CD14-positive monocyte (primary cell): ENCODE measurements around the gene UBIAD1. TPM values are rescaled to one million over a fixed set of nuclear protein-coding genes. Genes with fewer than 3 reads are reported as not detected.

ENCODE experiments used
- DNase-seq, 3 donors: peaks; one replicate each; pipeline ENCODE4 v3.0.0-alpha.2; 2011 to 2022
- H2AFZ ChIP-seq: 2 replicates; pipeline ENCODE4 v1.6.0; 2012; ENCODE audit warnings: mild to moderate bottlenecking, low read depth, low read length, inconsistent platforms; ENCODE audit not compliant: insufficient read depth, poor library complexity, severe bottlenecking
- H3K27ac ChIP-seq, 2 donors: 1 replicate in 1 of 2; 2 replicates in 1 of 2; pipeline ENCODE4 v1.5.1; 2012 to 2013; ENCODE audit warnings: low read length in 2 of 2, control low read depth in 1 of 2, inconsistent platforms in 1 of 2, low read depth in 1 of 2, mild to moderate bottlenecking in 1 of 2
- H3K27me3 ChIP-seq, 2 donors: one replicate each; pipeline versions ENCODE4 v1.6.0 to v1.6.1; 2011 to 2013; ENCODE audit warnings: low read length in 2 of 2; ENCODE audit not compliant: control insufficient read depth in 2 of 2, insufficient read depth in 2 of 2
- H3K36me3 ChIP-seq, 2 donors: replicated peaks in 1 of 2; 1 replicate in 1 of 2; 2 replicates in 1 of 2; pipeline versions ENCODE4 v1.5.1 to v1.6.1; 2012 to 2013; ENCODE audit warnings: low read length in 2 of 2, control low read depth in 1 of 2, inconsistent platforms in 1 of 2, mild to moderate bottlenecking in 1 of 2; ENCODE audit not compliant: insufficient read depth in 2 of 2, control insufficient read depth in 1 of 2
- H3K4me1 ChIP-seq, 2 donors: 1 replicate in 1 of 2; 2 replicates in 1 of 2; pipeline versions ENCODE4 v1.5.1 to v1.6.1; 2012 to 2013; ENCODE audit warnings: low read length in 2 of 2, control low read depth in 1 of 2, inconsistent platforms in 1 of 2, mild to moderate bottlenecking in 1 of 2, moderate library complexity in 1 of 2; ENCODE audit not compliant: insufficient read depth in 2 of 2, control insufficient read depth in 1 of 2
- H3K4me2 ChIP-seq: replicated peaks from 2 replicates; pipeline ENCODE3; 2012; ENCODE audit warnings: low read length, moderate library complexity, mild to moderate bottlenecking; ENCODE audit not compliant: poor library complexity, severe bottlenecking; ENCODE audit errors: extremely low read depth
- H3K4me3 ChIP-seq, 3 experiments: fragments of 200-600 bp in 1 of 3; sonication (generic) in 1 of 3; replicated peaks in 1 of 3; 1 replicate in 2 of 3; 2 replicates in 1 of 3; pipeline ENCODE4 v1.5.1; 2011 to 2013; ENCODE audit warnings: low read length in 3 of 3, mild to moderate bottlenecking in 3 of 3, control low read depth in 2 of 3, low read depth in 2 of 3, inconsistent platforms in 1 of 3, moderate library complexity in 1 of 3
- H3K79me2 ChIP-seq: 2 replicates; pipeline ENCODE4 v1.6.0; 2012; ENCODE audit warnings: mild to moderate bottlenecking, control low read depth, inconsistent platforms, low read length, moderate library complexity; ENCODE audit not compliant: insufficient read depth
- H3K9ac ChIP-seq: 2 replicates; pipeline ENCODE4 v1.6.0; 2017; ENCODE audit warnings: low read length, mild to moderate bottlenecking; ENCODE audit not compliant: insufficient read depth, poor library complexity, severe bottlenecking
- H3K9me3 ChIP-seq, 2 donors: replicated peaks in 1 of 2; 1 replicate in 1 of 2; 2 replicates in 1 of 2; pipeline versions ENCODE4 v1.5.1 to v1.6.1; 2012 to 2013; ENCODE audit warnings: low read length in 2 of 2, control low read depth in 1 of 2; ENCODE audit not compliant: control insufficient read depth in 1 of 2, insufficient read depth in 1 of 2
- H4K20me1 ChIP-seq: 2 replicates; pipeline ENCODE4 v1.6.0; 2012; ENCODE audit warnings: mild to moderate bottlenecking, low read length, control low read depth, moderate library complexity; ENCODE audit not compliant: insufficient read depth
- H3K27ac Mint-ChIP-seq, 7 donors: one replicate each; pipeline ENCODE4 v1.8.0; 2020; ENCODE audit warnings: mild to moderate bottlenecking in 7 of 7, mixed read lengths in 7 of 7, moderate library complexity in 6 of 7, inconsistent platforms in 2 of 7
- H3K27me3 Mint-ChIP-seq, 3 donors: one replicate each; pipeline ENCODE4 v1.8.0; 2021 to 2022; ENCODE audit warnings: low read depth in 3 of 3, mild to moderate bottlenecking in 3 of 3, mixed read lengths in 3 of 3, moderate library complexity in 3 of 3, inconsistent platforms in 1 of 3
- H3K36me3 Mint-ChIP-seq, 2 donors: one replicate each; pipeline ENCODE4 v1.8.0; 2020; ENCODE audit warnings: mixed read lengths in 2 of 2, inconsistent platforms in 1 of 2, mild to moderate bottlenecking in 1 of 2
- H3K4me1 Mint-ChIP-seq: one replicate; pipeline ENCODE4 v1.8.0; 2020; ENCODE audit warnings: mild to moderate bottlenecking, mixed read lengths
- H3K4me3 Mint-ChIP-seq, 2 donors: one replicate each; pipeline ENCODE4 v1.8.0; 2020; ENCODE audit warnings: mild to moderate bottlenecking in 2 of 2, mixed read lengths in 2 of 2, moderate library complexity in 1 of 2
- H3K9me3 Mint-ChIP-seq, 7 donors: one replicate each; pipeline ENCODE4 v1.8.0; 2020 to 2022; ENCODE audit warnings: mixed read lengths in 7 of 7, mild to moderate bottlenecking in 6 of 7, moderate library complexity in 6 of 7, inconsistent platforms in 2 of 7
- CTCF ChIP-seq: fragments of 200-600 bp; IDR thresholded peaks from one replicate; pipeline ENCODE4 v1.8.0; 2022; ENCODE audit warnings: antibody characterized with exemption, mild to moderate bottlenecking
- WGBS: methylation state at CpG from one replicate; pipeline ENCODE4 v1.1.5; 2013; ENCODE audit warnings: missing lambda C conversion rate; ENCODE audit not compliant: insufficient coverage; 5-methylcytosine and 5-hydroxymethylcytosine counted together
- intact Hi-C, 2 donors: fragments of 100-400 bp; cut with micrococcal nuclease; formaldehyde crosslinking; loops; one replicate each; pipeline versions ENCODE4 v1.15.0 to v1.15.1; 2023
- polyA plus RNA-seq, 3 donors: library from polyadenylated mRNA; depleted of rRNA in 1 of 3; unstranded in 2 of 3; stranded (reverse) in 1 of 3; fragments of 300-500 nt in 2 of 3; fragments of >200 nt in 1 of 3; fragmentation: Illumina TruSeq in 2 of 3; gene quantifications; 1 replicate in 2 of 3; 2 replicates in 1 of 3; pipeline ENCODE4 v1.2.3, GENCODE V29; 2012 to 2021

The UBIAD1 gene
- polyA plus RNA-seq, 3 donors = 4.3 to 10.5 (median 9.8) TPM

GRCh38 chr1:11253226-11253625 is 19.8 kb upstream of the UBIAD1 start:
- Histone ChIP-seq H3K27me3 (no peaks in the 10 kb centered on the region), H3K79me2 (no peaks in the 10 kb centered on the region), H3K27ac (no peak overlapping the region), H3K9ac (no peak overlapping the region), H3K4me3 (no peak overlapping the region), H2AFZ (no peak overlapping the region), H3K4me1 (no peaks in the 10 kb centered on the region), H3K4me2 (no peak overlapping the region), H4K20me1 (no peaks in the 10 kb centered on the region), H3K36me3 (peaks cover 72 to 86% of the 10 kb centered on the region in 2 donors), H3K9me3 (no peaks in the 10 kb centered on the region)
- 88% methylated on average over 8 of the region's 8 CpGs for WGBS
- Mint-ChIP-seq H3K4me1 (no peaks in the 10 kb centered on the region), H3K4me3 (no peak overlapping the region), H3K27me3 (peaks cover 0 to 2% (median 0%) of the 10 kb centered on the region in 3 donors), H3K27ac (peak overlapping the region in 1 of 7 donors; percentile 25), H3K9me3 (peaks cover 0 to 3% (median 0%) of the 10 kb centered on the region in 7 donors), H3K36me3 (peaks cover 69 to 86% of the 10 kb centered on the region in 2 donors)
- no peak for TF ChIP-seq CTCF
- DNase-seq = no peak
- intact Hi-C loops = loop anchor here in 1 of 2 donors (10.0 kb wide), 1 partner anchor 148 kb away; no protein-coding TSS in a partner anchor

GRCh38 chr1:11256299-11256698 is 16.7 kb upstream of the UBIAD1 start:
- Histone ChIP-seq H3K9ac (no peak overlapping the region), H3K9me3 (no peaks in the 10 kb centered on the region), H3K36me3 (peaks cover 72 to 82% of the 10 kb centered on the region in 2 donors), H3K27ac (no peak overlapping the region), H3K4me1 (peaks cover 1 to 2% of the 10 kb centered on the region in 2 donors), H3K4me3 (no peak overlapping the region), H3K4me2 (no peak overlapping the region), H3K79me2 (peaks cover 5% of the 10 kb centered on the region), H3K27me3 (no peaks in the 10 kb centered on the region), H4K20me1 (no peaks in the 10 kb centered on the region), H2AFZ (no peak overlapping the region)
- Mint-ChIP-seq H3K4me1 (peaks cover under 1% of the 10 kb centered on the region), H3K9me3 (peaks cover 0 to 1% (median 0%) of the 10 kb centered on the region in 7 donors), H3K27ac (no peak overlapping the region), H3K4me3 (no peak overlapping the region), H3K27me3 (no peaks in the 10 kb centered on the region), H3K36me3 (peaks cover 70 to 80% of the 10 kb centered on the region in 2 donors)
- DNase-seq = no peak
- no peak for TF ChIP-seq CTCF
- intact Hi-C loops = loop anchor here in 1 of 2 donors (10.0 kb wide), 1 partner anchor 151 kb away; no protein-coding TSS in a partner anchor
- WGBS = 100% methylated on average over 1 of the region's 1 CpG
